Thyroid gland (tissue), 4 donors: ENCODE results near the gene TPD52L1. TPM values are rescaled to one million over a fixed set of nuclear protein-coding genes. Genes with fewer than 3 reads are reported as not detected.

ENCODE experiments used
- DNase-seq, 2 donors: peaks; one replicate each; pipeline ENCODE4 v3.0.0-alpha.2; 2019
- H3K27ac ChIP-seq, 3 donors: fragments of 200-600 bp; sonication (generic); 1 replicate in 2 of 3; 2 replicates in 1 of 3; pipeline ENCODE4 v1.5.1; 2016 to 2019; ENCODE audit warnings: mild to moderate bottlenecking in 1 of 3, moderate library complexity in 1 of 3
- H3K27me3 ChIP-seq: fragments of 200-600 bp; sonication (generic); one replicate; pipeline ENCODE4 v1.5.1; 2019
- H3K36me3 ChIP-seq, 2 donors: fragments of 200-600 bp; sonication (generic); one replicate each; pipeline ENCODE4 v1.5.1; 2016 to 2019
- H3K4me1 ChIP-seq, 2 donors: fragments of 200-600 bp; sonication (generic); one replicate each; pipeline ENCODE4 v1.5.1; 2017 to 2019
- H3K4me3 ChIP-seq, 3 donors: fragments of 200-600 bp; sonication (generic); replicated peaks in 1 of 3; 1 replicate in 2 of 3; 2 replicates in 1 of 3; pipeline ENCODE4 v1.5.1; 2016; ENCODE audit warnings: mild to moderate bottlenecking in 1 of 3
- H3K9me3 ChIP-seq: fragments of 200-600 bp; sonication (generic); one replicate; pipeline ENCODE4 v1.5.1; 2017
- CTCF ChIP-seq, 6 experiments: fragments of 200-600 bp in 3 of 6; fragments of 450-650 bp in 3 of 6; sonication (generic) in 3 of 6; IDR thresholded peaks; one replicate each; pipeline ENCODE4 v1.5.1; 2016 to 2019; ENCODE audit warnings: antibody characterized with exemption in 6 of 6, mild to moderate bottlenecking in 2 of 6, inconsistent platforms in 1 of 6, moderate library complexity in 1 of 6
- POLR2A ChIP-seq, 2 donors: fragments of 450-650 bp; IDR thresholded peaks; one replicate each; pipeline ENCODE4 v1.6.1; 2017; ENCODE audit warnings: antibody characterized with exemption in 2 of 2, mild to moderate bottlenecking in 2 of 2, moderate library complexity in 1 of 2
- WGBS, 2 donors: methylation state at CpG; one replicate each; pipeline ENCODE4 v1.1.5; 2017; 5-methylcytosine and 5-hydroxymethylcytosine counted together
- intact Hi-C: fragments of 100-400 bp; cut with DNase I; formaldehyde crosslinking; loops from one replicate; pipeline ENCODE4 v1.15.1; 2023
- total RNA-seq, 4 donors: library from RNA; depleted of rRNA; stranded (reverse); fragments of >200 nt; gene quantifications; one replicate each; pipeline ENCODE4 v1.2.3, GENCODE V29; 2016

Gene TPD52L1
- total RNA-seq, 4 donors from 2014 or later = 182 to 392 (median 293) TPM

- WGBS, 2 donors = 95 to 99% methylated on average over 2 of the region's 2 CpGs
- peaks cover 0 to 18% of the 10 kb centered on the region in 2 donors for H3K4me1 ChIP-seq
- no peaks in the 10 kb centered on the region for H3K36me3 ChIP-seq
- intact Hi-C loops = no loop called here
- DNase-seq = no peak
- H3K4me3 ChIP-seq = no peak overlapping the region
- H3K27ac ChIP-seq = no peak overlapping the region
- TF ChIP-seq POLR2A (IDR thresholded peaks at IDR 0.05) = no peak
- no peak for TF ChIP-seq CTCF (IDR thresholded peaks at IDR 0.05)
- no peaks in the 10 kb centered on the region for H3K9me3 ChIP-seq
- H3K27me3 ChIP-seq = no peaks in the 10 kb centered on the region
Measured at GRCh38 chr6:125217992-125218391, 64.4 kb downstream of the TPD52L1 start.

GRCh38 chr6:125219361-125219895, 65.9 kb downstream of the TPD52L1 start:
- Histone ChIP-seq H3K27me3 (no peaks in the 10 kb centered on the region), H3K9me3 (no peaks in the 10 kb centered on the region), H3K36me3 (no peaks in the 10 kb centered on the region), H3K4me3 (no peak overlapping the region), H3K4me1 (peaks cover 0 to 23% of the 10 kb centered on the region in 2 donors), H3K27ac (no peak overlapping the region)
- 76 to 78% methylated on average over 5 of the region's 5 CpGs for WGBS, 2 donors
- peak in 1 of 2 donors; percentile 4 for DNase-seq
- TF ChIP-seq CTCF (IDR thresholded peaks at IDR 0.05) (no peak), POLR2A (IDR thresholded peaks at IDR 0.05) (no peak)
- intact Hi-C loops = no loop called here

DNA sequence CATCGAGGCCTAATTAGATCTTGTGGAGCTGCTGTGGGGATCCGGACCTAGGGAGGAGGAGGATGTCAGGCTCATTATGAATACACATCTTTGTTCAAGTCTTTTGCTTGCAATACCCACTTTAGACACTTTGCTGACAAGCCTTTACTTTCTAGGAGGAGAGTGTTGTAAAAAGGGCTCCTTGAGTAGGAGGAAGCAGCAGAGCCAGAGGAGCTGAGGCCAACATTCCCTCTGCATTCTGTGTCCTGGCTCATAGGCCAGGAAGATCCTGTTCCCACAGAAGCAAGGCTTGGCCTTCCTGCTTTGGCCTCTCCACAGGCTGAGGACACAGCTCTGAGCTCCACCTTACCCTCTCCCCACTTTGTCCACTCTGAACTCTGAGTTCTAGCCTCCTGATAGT, 67.1 kb downstream of the TPD52L1 start:
- peak; percentile 22 to 31 for DNase-seq
- no peaks in the 10 kb centered on the region for H3K9me3 ChIP-seq
- intact Hi-C loops = no loop called here
- TF ChIP-seq POLR2A (IDR thresholded peaks at IDR 0.05) (no peak), CTCF (IDR thresholded peaks at IDR 0.05) (peak in 1 of 6 experiments; percentile 23)
- H3K4me3 ChIP-seq = no peak overlapping the region
- H3K27ac ChIP-seq = peak overlapping the region in 1 of 3 donors; percentile 21
- H3K27me3 ChIP-seq = no peaks in the 10 kb centered on the region
- peaks cover 0 to 18% of the 10 kb centered on the region in 2 donors for H3K4me1 ChIP-seq
- WGBS, 2 donors = 55 to 57% methylated on average over 2 of the region's 2 CpGs
- no peaks in the 10 kb centered on the region for H3K36me3 ChIP-seq

- H3K36me3 ChIP-seq = no peaks in the 10 kb centered on the region
- no peaks in the 10 kb centered on the region for H3K9me3 ChIP-seq
- peaks cover 0 to 18% of the 10 kb centered on the region in 2 donors for H3K4me1 ChIP-seq
- intact Hi-C loops = no loop called here
- H3K4me3 ChIP-seq = no peak overlapping the region
- H3K27ac ChIP-seq = no peak overlapping the region
- H3K27me3 ChIP-seq = no peaks in the 10 kb centered on the region
- DNase-seq = no peak
- TF ChIP-seq CTCF (IDR thresholded peaks at IDR 0.05) = no peak
- no peak for TF ChIP-seq POLR2A (IDR thresholded peaks at IDR 0.05)
- WGBS, 2 donors = 72 to 84% methylated on average over 4 of the region's 4 CpGs
Measured at GRCh38 chr6:125222531-125223455, 69.2 kb downstream of the TPD52L1 start.
